Stomach (tissue), 4 donors: ENCODE data around the gene ZGPAT.

Source experiments
- CTCF ChIP-seq, 7 experiments: fragments of 450-650 bp in 4 of 7; fragments of 200-600 bp in 3 of 7; sonication (generic) in 3 of 7; IDR thresholded peaks; one replicate each; pipeline ENCODE4 v1.5.1; 2016 to 2019; ENCODE audit warnings: antibody characterized with exemption in 7 of 7, control low read depth in 2 of 7, mild to moderate bottlenecking in 1 of 7
- EP300 ChIP-seq: sonication (generic); formaldehyde crosslinking; IDR thresholded peaks from one replicate; pipeline ENCODE4 v1.6.1; 2017; ENCODE audit warnings: antibody characterized with exemption
- POLR2A ChIP-seq, 4 donors: fragments of 450-650 bp; IDR thresholded peaks; one replicate each; pipeline ENCODE4 v1.6.1; 2016; ENCODE audit warnings: antibody characterized with exemption in 4 of 4, control low read depth in 2 of 4, mild to moderate bottlenecking in 1 of 4, moderate library complexity in 1 of 4
- POLR2AphosphoS5 ChIP-seq, 3 donors: sonication (generic); formaldehyde crosslinking; IDR thresholded peaks; one replicate each; pipeline ENCODE4 v1.6.1; 2016; ENCODE audit warnings: antibody characterized with exemption in 3 of 3

- no peak for TF ChIP-seq CTCF (IDR thresholded peaks at IDR 0.05)
- no peak for TF ChIP-seq POLR2A (IDR thresholded peaks at IDR 0.05)
- no peak for TF ChIP-seq EP300
- no peak for TF ChIP-seq POLR2AphosphoS5 (IDR thresholded peaks at IDR 0.05)
These were observed 38.3 kb downstream of the ZGPAT start for GRCh38 chr20:63745961-63746731.
